Limb (tissue), 2 donors: ENCODE data around the gene PRKD2.
A peak's percentile ranks its signal among the peaks of the same experiment; 100 is the strongest.

ENCODE experiments used
- DNase-seq, 2 donors: peaks; one replicate each; pipeline ENCODE4 v3.0.0-alpha.2; 2016; ENCODE audit errors: extremely low spot score in 2 of 2

Gene PRKD2

DNA sequence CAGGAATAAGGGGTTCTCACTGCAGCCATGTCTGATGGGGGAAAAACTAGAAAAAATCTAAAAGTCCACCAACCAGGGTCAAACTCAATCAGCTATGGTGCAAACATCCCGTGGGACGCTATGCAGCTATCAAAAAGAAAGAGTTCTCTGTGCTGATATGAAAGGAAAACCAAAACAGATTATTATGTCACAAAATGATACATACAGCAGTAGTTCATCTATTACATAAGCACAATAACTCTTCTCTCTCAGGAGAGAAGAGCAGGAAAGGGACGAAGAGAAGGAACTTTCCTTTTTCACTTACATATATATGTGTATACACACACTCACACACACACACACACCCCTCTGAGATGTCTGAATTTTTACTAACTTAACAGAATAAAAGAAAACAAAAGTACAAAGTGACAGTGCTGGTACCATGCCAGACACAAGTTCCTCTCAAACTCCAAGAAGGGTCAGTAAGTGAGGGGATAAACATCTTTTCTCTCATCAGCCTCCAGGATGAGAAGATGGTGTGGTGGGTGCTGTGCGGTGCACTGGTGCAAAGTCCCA is 26.1 kb upstream of the PRKD2 start:
- DNase-seq = no peak

GRCh38 chr19:46741447-46741846 is 24.5 kb upstream of the PRKD2 start:
- DNase-seq = no peak

- DNase-seq = no peak
These were observed 22.4 kb upstream of the PRKD2 start for GRCh38 chr19:46739290-46739771.

DNA sequence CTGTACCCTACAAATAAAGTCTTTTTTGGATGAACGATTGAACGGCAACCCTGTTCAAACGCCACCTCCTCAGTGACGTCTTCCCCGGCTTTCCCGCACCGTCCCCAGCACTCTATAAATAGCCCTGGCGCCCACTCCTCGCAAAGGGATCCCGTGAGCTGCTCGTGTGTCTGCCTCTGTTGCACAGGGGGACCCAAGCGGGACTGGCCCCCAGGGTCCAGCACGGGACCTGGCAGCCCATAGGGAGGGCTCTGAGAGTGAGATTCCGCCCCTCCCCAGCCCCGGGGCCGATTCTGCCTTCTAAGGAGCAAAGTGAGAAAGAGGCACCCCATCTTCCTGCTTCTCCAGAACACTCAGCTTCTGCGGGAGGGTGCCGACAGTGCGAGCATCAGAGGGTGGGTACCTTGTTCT is 20.9 kb upstream of the PRKD2 start:
- no peak for DNase-seq

DNA sequence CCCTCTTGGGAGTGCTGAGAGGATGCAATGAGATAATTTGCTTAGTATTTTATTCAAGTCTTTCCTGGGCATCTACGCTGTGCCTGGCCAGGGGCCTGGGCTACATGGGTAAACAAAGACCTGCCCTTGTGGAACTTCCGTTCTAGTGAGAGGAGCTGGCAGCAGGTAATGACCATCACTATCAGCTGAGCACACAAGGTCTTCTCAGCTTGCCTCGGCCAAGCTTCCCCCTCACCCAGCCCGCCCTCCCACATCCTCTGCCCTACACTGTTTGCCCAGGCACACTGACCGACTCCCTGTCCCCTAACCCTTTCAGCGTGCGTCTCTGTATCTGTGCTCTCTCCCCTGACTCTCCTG is 20.4 kb upstream of the PRKD2 start:
- no peak for DNase-seq

- DNase-seq = no peak
These were observed 19.8 kb upstream of the PRKD2 start for GRCh38 chr19:46736531-46737297.

- DNase-seq = no peak
These were observed 16.9 kb upstream of the PRKD2 start for GRCh38 chr19:46733690-46734292.

DNA sequence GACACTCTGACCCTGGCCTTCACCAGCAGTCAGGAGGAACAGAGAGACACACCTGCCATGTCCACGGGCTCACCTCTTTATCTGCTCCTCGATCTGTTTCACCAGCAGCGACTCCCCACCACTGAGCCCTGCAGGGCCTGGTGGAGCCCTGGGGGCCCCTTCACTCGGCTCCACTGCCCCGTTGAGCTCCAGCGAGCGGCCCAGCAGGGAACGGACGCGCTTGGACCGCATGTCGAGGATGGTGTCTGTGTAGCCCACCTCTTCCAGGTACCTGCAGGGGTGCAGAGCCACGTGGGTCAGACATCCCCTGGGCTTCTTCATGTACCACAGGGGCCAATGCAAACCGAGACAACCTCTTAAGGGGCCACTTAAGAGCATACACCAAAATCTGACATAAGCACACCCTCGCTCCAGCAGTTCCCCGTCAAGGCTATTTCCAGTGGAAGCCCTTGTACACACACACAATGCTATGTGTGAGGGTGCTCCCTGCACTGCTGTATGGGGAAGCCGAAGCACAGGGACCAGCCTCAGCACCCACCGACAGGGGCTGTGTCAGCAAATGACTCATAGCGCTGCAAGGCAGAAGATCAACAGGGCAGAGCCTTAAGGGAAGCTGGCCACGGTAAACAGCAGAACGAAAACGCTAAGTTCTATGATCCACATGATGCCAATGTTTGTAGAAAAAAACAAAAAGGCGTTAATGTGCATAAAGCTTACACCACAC is 16.2 kb upstream of the PRKD2 start:
- DNase-seq = no peak

DNA sequence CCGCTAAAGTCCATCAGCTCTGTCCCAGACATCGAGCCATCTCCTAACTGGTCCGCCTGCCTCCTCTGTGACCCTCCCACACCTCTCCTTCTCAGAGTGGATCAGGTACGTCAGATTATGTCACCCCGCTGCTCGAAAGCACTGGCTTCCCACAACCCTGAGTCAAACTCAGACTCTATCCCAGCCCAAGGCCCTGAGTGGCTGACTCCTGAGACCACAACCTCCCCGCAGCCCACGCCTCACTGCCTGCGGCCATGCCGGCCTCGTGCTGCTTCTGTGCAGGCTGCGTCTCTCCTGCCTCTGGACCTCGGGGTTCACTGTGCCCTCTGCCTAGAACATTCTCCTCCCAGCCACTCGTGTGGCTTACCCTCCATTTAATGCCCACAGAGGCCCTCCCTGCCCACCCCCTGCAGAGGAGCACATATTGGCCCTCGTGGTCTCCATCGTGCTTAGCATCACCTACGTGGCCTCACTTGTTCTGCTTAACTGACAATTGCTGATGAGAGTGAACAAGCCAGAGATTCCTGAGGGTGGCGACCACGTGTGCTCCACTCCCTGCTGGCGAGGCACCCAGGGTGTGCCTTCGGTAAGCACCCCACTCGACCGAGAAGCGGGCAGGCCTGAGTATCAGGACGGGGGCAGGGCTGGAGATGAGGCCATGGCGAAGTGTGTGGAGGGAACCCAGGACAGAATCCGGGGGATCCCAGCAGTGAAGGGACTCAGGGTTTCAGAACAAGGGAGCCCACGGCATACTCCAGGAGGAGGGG is 15.4 kb upstream of the PRKD2 start:
- no peak for DNase-seq

GRCh38 chr19:46731584-46731983 is 14.7 kb upstream of the PRKD2 start:
- no peak for DNase-seq

DNA sequence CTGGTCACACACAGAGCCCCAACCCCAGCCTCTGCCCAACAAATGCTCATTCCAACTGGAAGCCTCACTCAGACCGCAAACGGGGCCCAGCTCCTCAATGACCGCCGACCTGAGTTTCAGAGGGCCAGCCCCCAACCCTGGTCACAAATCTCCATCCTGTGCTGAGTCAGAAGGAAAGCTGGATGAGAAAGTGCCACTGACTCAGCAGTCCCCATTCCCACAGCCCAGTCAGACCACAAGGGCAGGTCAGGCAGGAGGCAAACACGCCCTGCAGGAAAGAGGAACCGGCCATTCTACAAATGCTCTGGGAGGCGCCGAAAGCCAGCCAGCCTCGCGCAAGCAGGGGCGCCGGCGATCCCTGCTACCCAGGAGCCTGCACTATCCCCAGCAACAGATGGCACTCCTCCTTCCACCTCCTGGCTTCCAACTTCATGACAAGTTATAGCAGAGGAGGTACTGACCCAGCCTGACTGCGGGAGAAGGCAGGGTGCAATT is 14.1 kb upstream of the PRKD2 start:
- no peak for DNase-seq

GRCh38 chr19:46730595-46730994 is 13.7 kb upstream of the PRKD2 start:
- DNase-seq = no peak

DNA sequence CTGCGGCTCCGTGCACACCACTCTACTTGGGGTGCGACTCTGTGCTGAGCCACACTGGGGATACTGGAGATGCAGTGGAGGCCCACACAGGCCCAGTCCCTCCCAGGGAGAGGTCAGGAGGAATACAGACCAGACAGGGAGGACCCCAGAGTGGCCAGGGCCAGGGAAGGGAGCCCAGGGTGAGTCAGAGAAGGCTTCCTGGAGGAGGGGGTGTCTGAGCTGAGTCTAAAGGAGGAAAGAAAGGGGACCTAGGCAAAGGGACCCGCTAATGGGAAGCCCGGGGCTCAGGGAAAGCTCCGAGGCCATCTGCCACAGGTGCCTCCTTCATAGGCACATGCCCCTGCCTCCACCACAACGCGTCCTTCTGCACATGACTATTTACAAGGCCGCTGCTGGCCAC is 13.3 kb upstream of the PRKD2 start:
- no peak for DNase-seq

DNA sequence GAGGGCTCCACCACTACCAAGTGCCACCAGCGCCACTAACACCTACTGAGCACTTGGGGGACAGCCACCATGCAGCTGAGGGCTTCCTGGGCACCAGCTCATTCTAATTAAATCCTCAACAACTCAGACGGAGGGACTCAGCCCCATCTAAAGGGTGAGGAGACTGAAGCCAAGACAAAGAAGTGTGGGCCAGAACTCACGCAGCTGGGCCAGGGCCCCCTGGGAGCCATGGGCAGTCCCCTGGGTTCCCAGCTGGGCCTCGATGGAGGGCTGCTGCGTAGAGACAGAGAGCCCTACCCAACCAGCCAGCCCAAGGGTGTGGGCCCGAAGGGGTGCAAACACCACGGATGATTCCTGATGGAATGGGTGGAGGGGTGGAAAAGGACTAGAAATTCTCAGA is 12.8 kb upstream of the PRKD2 start:
- DNase-seq = no peak

- DNase-seq = peak; percentile 41 to 77
These were observed 11.9 kb upstream of the PRKD2 start for GRCh38 chr19:46728693-46729339.

- DNase-seq = peak in 1 of 2 donors; percentile 24
These were observed 11.3 kb upstream of the PRKD2 start for GRCh38 chr19:46728208-46728607.

DNA sequence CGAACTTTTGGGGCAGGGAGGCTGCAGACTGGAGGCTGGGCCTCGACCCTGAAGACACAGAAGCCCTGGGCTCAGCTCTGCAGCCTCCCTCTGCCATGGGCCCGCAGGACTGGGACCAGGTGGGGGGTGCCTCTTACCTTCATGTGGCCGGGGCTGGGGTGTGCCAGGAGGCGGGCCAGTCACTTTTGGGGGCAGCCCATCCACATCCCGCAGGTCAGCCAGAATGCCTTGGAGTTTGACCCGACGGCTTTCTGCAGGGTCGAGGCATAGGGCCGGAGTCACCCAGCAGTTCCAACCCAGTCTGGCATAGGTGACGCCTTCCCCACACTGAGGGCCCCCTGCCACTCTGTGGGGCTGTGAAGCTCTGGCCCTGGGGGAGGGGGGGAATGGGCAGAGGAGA is 10.8 kb upstream of the PRKD2 start:
- no peak for DNase-seq

DNA sequence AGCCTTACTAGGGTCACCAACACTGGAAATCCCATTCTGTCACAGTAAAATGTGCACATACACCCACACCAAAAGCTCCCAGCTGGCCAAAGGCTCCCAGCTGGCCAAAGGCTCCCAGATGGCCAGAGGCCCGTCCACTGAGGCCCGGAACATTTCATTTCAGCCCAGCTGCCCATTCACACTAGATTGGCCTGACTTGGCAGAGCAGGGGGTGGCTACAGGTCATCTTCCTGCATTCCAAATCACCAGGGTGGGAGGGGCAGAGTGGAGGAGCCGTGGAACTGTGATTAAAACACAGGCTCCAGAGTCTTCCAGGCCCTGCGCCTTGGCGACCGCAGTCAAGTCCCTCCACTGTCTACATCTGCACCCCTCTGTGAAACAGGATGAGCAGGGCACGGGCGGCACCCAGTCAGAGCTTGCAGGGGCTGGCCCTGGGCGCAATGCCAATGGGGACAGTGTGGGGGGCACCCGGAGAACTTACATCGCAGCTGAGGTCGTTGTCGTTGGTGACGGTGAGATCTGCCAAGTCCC is 10.1 kb upstream of the PRKD2 start:
- peak in 1 of 2 donors; percentile 34 for DNase-seq

GRCh38 chr19:46726551-46726950 is 9.6 kb upstream of the PRKD2 start:
- DNase-seq = peak in 1 of 2 donors; percentile 24

DNA sequence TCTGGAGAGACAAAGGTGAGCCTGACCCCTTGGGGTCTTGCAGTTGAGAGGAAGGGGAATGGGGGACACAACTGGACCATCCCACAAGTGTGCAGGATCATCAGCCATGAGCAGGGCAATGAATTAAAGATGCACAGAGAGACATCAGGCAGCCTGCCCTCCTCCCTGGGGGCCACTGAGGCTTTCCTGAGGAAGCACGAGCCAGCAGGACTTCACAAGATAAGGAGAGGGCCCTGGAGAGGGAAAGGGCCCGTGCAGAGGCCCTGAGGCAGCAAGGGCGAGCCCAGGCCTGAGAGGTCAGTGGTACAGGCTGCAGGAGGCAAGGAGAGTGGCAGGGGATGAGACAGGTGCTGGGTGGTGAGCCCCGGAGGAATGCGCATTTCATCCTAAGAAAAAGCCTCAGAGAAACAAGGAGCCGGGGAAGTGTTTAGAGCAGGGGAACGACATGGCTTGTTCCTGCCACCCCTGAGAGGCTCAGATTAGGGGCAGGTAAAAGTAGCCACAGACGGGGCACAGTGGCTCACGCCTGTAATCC is 9.0 kb upstream of the PRKD2 start:
- no peak for DNase-seq
